GM12874 (cell line): ENCODE data around the gene OSGIN1.
A peak's percentile ranks its signal among the peaks of the same experiment; 100 is the strongest.

Experiments
- CTCF ChIP-seq: IDR thresholded peaks from 2 replicates; pipeline ENCODE4 v1.5.1; 2011; ENCODE audit warnings: low read depth, mild to moderate bottlenecking, control low read depth, low read length, moderate library complexity; ENCODE audit not compliant: insufficient read depth

The OSGIN1 gene

GRCh38 chr16:83955218-83956130, 2.4 kb downstream of the OSGIN1 start:
- TF ChIP-seq CTCF = no peak

GRCh38 chr16:83956336-83957289, 3.6 kb downstream of the OSGIN1 start:
- TF ChIP-seq CTCF = peak; percentile 96

- TF ChIP-seq CTCF = no peak
Observed at GRCh38 chr16:83957296-83957855, 4.3 kb downstream of the OSGIN1 start.

GRCh38 chr16:83958137-83958845, 5.3 kb downstream of the OSGIN1 start:
- TF ChIP-seq CTCF = no peak

- TF ChIP-seq CTCF = no peak
Observed at GRCh38 chr16:83958846-83959565, 6.0 kb downstream of the OSGIN1 start.

- no peak for TF ChIP-seq CTCF
Observed at GRCh38 chr16:83959656-83960434, 6.8 kb downstream of the OSGIN1 start.
